Lower leg skin (tissue), 3 donors: ENCODE data around the gene PKDCC.
"Not testable (repeated sequence)": the region's sequence is repeated elsewhere in the genome, so short reads cannot be mapped to it uniquely, and the experiment has no call there.

Experiments used
- POLR2A ChIP-seq, 2 donors: fragments of 450-650 bp; IDR thresholded peaks; one replicate each; pipeline ENCODE4 v1.6.1; 2016 to 2017; ENCODE audit warnings: antibody characterized with exemption in 2 of 2, mild to moderate bottlenecking in 1 of 2, moderate library complexity in 1 of 2
- TF ChIP-seq, protein P1 (sequence below), 3 donors: fragments of 450-650 bp; IDR thresholded peaks; one replicate each; pipeline ENCODE4 v1.5.1; 2016; ENCODE audit warnings: antibody characterized with exemption in 3 of 3, mild to moderate bottlenecking in 3 of 3, moderate library complexity in 2 of 3

DNA sequence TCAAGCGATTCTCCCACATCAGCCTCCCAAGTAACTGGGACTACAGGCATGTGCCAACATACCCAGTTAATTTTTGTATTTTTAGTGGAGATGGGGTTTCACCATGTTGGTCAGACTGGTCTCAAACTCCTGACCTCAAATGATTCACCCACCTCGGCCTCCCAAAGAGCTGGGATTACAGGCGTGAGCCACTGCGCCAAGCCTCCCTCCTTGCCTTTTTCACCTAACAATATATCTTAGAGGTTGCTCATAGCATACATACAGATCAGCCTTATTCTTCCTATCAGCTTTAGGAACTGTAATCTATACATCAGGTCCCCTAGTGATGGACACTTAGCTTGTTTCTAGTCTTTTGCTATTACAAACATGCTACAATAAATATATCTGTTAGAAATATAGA lies 33.3 kb downstream of the PKDCC start:
- TF ChIP-seq, protein P1, sequence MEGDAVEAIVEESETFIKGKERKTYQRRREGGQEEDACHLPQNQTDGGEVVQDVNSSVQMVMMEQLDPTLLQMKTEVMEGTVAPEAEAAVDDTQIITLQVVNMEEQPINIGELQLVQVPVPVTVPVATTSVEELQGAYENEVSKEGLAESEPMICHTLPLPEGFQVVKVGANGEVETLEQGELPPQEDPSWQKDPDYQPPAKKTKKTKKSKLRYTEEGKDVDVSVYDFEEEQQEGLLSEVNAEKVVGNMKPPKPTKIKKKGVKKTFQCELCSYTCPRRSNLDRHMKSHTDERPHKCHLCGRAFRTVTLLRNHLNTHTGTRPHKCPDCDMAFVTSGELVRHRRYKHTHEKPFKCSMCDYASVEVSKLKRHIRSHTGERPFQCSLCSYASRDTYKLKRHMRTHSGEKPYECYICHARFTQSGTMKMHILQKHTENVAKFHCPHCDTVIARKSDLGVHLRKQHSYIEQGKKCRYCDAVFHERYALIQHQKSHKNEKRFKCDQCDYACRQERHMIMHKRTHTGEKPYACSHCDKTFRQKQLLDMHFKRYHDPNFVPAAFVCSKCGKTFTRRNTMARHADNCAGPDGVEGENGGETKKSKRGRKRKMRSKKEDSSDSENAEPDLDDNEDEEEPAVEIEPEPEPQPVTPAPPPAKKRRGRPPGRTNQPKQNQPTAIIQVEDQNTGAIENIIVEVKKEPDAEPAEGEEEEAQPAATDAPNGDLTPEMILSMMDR (IDR thresholded peaks at IDR 0.05): not testable (repeated sequence)
- TF ChIP-seq POLR2A (IDR thresholded peaks at IDR 0.05): not testable (repeated sequence)
